BLaER1 treated with 17β-estradiol and CSF1 and Interleukin-3, amounts not matched to agents 10 nM and 100 nM (cell line): ENCODE data around the gene GAL3ST2.
"Not testable (repeated sequence)": the region's sequence is repeated elsewhere in the genome, so short reads cannot be mapped to it uniquely, and the experiment has no call there.

ENCODE experiments used
- H3K27ac ChIP-seq, 11 experiments: shearing (Covaris generic); formaldehyde crosslinking; 2 replicates each; pipeline ENCODE4 v1.8.1; 2022
- H3K27me3 ChIP-seq, 11 experiments: shearing (Covaris generic); formaldehyde crosslinking; 2 replicates each; pipeline ENCODE4 v1.8.1; 2022
- H3K36me3 ChIP-seq, 11 experiments: shearing (Covaris generic); formaldehyde crosslinking; 2 replicates each; pipeline ENCODE4 v1.8.1; 2022
- H3K4me1 ChIP-seq, 10 experiments: shearing (Covaris generic); formaldehyde crosslinking; 2 replicates each; pipeline ENCODE4 v1.8.1; 2022
- H3K4me2 ChIP-seq, 11 experiments: shearing (Covaris generic); formaldehyde crosslinking; 2 replicates each; pipeline ENCODE4 v1.8.1; 2022
- H3K4me3 ChIP-seq, 10 experiments: shearing (Covaris generic); formaldehyde crosslinking; 2 replicates each; pipeline ENCODE4 v1.8.1; 2022
- H3K9ac ChIP-seq, 11 experiments: shearing (Covaris generic); formaldehyde crosslinking; 2 replicates each; pipeline ENCODE4 v1.8.1; 2022
- H3K9me3 ChIP-seq, 11 experiments: shearing (Covaris generic); formaldehyde crosslinking; replicated peaks in 1 of 11; 2 replicates each; pipeline ENCODE4 v1.8.1; 2022
- H4K20me1 ChIP-seq, 11 experiments: shearing (Covaris generic); formaldehyde crosslinking; 2 replicates each; pipeline ENCODE4 v1.8.1; 2022
- Cebpa-rat ChIP-seq, 11 experiments: shearing (Covaris generic); IDR thresholded peaks; 2 replicates each; pipeline ENCODE4 v1.8.1; 2022

Gene GAL3ST2

DNA sequence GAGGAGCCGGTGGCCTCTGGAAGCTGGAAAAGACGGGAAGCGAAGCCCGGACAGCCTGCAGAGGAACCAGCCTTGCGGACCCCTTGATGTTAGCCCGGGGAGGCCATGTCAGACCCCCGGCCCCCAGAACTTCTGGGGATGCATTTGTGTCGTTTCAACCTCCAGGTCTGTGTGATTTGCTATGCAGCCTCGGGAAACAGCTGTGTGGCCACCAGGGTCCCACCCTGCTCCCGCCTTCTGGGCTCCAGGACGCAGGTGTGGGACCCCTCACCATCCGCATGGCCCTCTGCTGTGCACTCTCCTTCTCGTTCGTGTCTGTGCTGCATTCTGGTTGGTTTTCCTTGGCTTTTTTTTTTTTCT lies 45.6 kb downstream of the GAL3ST2 start:
- Histone ChIP-seq H3K4me3 (peak overlapping the region; percentile 48 to 72 (median 64)), H3K27me3 (no peaks in the 10 kb centered on the region), H3K27ac (peak overlapping the region; percentile 74 to 94 (median 85)), H3K36me3 (peaks cover 0 to 37% (median 6%) of the 10 kb centered on the region in 11 experiments; a peak in 11 of 22 replicates), H3K9me3 (peaks cover 16 to 30% (median 24%) of the 10 kb centered on the region in 11 experiments), H3K4me1 (peaks cover 50 to 64% (median 56%) of the 10 kb centered on the region in 10 experiments), H3K9ac (peak overlapping the region; percentile 69 to 94 (median 79)), H4K20me1 (no peaks in the 10 kb centered on the region), H3K4me2 (peak overlapping the region; percentile 83 to 100 (median 93))
- no peak for TF ChIP-seq Cebpa-rat (IDR thresholded peaks at IDR 0.05)

DNA sequence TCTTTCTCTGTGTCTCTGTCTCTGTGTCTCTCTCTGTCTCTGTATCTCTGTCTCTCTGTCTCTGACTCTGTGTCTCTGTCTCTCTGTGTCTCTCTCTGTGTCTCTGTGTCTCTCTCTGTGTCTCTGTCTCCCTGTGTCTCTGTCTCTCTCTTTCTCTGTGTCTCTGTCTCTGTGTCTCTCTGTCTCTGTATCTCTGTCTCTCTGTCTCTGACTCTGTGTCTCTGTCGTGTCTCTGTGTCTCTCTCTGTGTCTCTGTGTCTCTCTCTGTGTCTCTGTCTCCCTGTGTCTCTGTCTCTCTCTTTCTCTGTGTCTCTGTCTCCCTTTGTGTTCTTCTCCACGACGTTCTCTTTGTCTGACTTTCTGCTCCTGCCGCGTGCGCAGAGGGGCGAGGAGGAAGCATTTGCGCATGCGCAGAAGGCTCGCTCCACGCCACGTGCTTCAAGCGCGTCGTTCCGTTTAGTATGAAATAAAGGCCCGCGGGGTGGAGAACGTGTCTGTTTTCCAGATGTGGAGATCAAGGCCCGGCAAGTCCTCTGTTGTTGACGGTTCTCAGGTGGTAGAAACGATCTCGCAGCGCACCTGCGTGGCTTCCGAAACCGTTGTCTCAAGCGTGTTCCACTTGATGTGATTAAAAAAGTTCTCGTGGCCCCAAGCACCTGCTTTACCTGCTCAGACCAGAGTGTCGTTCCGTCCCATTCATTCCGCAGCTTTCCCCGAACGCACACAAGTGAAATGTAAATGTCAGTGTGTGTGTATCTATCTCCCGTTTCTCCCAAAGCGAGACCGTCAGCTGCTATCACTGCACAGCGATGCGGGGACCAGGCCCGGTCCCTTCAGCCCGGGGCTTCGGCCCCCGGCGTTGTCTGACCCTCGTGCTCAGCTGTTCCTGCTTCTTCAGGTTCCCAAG lies 47.2 kb downstream of the GAL3ST2 start:
- not testable (repeated sequence) for H4K20me1 ChIP-seq, H3K27me3 ChIP-seq
- Histone ChIP-seq H3K4me1 (peaks cover 34 to 48% (median 41%) of the 10 kb centered on the region in 10 experiments), H3K9me3 (peaks cover 26 to 39% (median 34%) of the 10 kb centered on the region in 11 experiments), H3K4me2 (peak overlapping the region in 3 of 11 experiments; percentile 66 to 97 (median 91); a peak in 7 of 22 replicates), H3K9ac (peak overlapping the region in 1 of 11 experiments; percentile 23; a peak in 1 of 22 replicates), H3K4me3 (peak overlapping the region in 2 of 10 experiments; percentile 14 to 67; a peak in 2 of 20 replicates), H3K27ac (peak overlapping the region in 1 of 11 experiments; percentile 8; a peak in 1 of 22 replicates), H3K36me3 (peaks cover 0 to 41% (median 8%) of the 10 kb centered on the region in 11 experiments; a peak in 11 of 22 replicates)

DNA sequence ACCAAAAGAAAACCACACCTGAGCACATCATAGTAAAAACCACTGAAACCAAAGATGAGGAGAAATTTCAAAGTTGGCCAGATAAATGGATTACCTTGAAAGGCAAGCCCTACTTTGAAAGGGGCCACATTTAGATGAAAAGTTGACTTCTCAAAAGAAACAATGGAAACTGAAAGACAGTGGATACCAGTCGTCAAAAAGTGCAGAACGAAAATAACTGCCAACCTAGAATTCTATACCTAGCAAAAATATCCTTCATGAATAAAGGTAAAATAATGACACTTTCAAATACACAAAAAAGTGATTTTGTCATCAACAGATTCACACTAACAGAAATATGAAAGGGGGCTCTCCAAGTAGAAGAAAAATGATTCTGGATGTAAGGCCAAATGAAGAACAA lies 50.8 kb downstream of the GAL3ST2 start:
- Histone ChIP-seq H3K9me3 (peaks cover 26 to 41% (median 35%) of the 10 kb centered on the region in 11 experiments), H3K27ac (no peak overlapping the region), H3K36me3 (peaks cover 0 to 41% (median 8%) of the 10 kb centered on the region in 11 experiments; a peak in 11 of 22 replicates), H4K20me1 (no peaks in the 10 kb centered on the region), H3K9ac (no peak overlapping the region), H3K27me3 (no peaks in the 10 kb centered on the region), H3K4me2 (no peak overlapping the region), H3K4me3 (no peak overlapping the region), H3K4me1 (peaks cover 6 to 18% (median 12%) of the 10 kb centered on the region in 10 experiments)
- no peak for TF ChIP-seq Cebpa-rat (IDR thresholded peaks at IDR 0.05)

DNA sequence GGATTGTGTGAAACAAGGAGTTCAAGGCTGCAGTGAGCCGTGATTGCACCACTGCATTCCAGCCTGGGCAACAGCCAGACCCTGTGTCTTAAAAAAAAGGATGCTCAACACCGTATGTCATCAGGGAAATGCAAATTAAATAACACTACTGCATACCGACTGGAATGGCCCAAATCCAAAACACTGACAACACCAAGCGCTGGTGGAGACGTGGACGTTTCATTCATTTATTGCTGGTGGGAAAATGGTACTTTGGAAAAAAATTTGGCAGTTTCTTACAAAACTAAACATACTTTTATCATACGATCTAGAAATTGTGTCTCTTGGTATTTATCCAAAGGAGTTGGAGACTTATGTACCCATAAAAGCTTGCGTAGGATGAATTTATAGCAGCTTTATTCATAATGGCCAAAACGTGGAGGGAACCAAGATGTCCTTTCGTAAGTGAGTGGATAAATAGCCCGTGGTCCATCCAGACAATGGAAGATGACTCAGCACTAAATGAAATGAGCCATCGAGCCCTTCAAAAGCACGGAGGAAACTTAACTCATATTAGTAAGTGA lies 56.6 kb downstream of the GAL3ST2 start:
- no peak overlapping the region for H3K9ac ChIP-seq
- H3K4me2 ChIP-seq = peak overlapping the region in 4 of 11 experiments; percentile 11 to 56 (median 35); a peak in 7 of 22 replicates
- H3K27ac ChIP-seq = no peak overlapping the region
- H3K9me3 ChIP-seq = peaks cover 8 to 18% (median 11%) of the 10 kb centered on the region in 11 experiments; a peak in 21 of 22 replicates
- TF ChIP-seq Cebpa-rat (IDR thresholded peaks at IDR 0.05) = no peak
- no peaks in the 10 kb centered on the region for H4K20me1 ChIP-seq
- peaks cover 0 to 16% (median 8%) of the 10 kb centered on the region in 10 experiments; a peak in 10 of 20 replicates for H3K4me1 ChIP-seq
- H3K4me3 ChIP-seq = no peak overlapping the region
- H3K27me3 ChIP-seq = no peaks in the 10 kb centered on the region
- no peaks in the 10 kb centered on the region for H3K36me3 ChIP-seq

DNA sequence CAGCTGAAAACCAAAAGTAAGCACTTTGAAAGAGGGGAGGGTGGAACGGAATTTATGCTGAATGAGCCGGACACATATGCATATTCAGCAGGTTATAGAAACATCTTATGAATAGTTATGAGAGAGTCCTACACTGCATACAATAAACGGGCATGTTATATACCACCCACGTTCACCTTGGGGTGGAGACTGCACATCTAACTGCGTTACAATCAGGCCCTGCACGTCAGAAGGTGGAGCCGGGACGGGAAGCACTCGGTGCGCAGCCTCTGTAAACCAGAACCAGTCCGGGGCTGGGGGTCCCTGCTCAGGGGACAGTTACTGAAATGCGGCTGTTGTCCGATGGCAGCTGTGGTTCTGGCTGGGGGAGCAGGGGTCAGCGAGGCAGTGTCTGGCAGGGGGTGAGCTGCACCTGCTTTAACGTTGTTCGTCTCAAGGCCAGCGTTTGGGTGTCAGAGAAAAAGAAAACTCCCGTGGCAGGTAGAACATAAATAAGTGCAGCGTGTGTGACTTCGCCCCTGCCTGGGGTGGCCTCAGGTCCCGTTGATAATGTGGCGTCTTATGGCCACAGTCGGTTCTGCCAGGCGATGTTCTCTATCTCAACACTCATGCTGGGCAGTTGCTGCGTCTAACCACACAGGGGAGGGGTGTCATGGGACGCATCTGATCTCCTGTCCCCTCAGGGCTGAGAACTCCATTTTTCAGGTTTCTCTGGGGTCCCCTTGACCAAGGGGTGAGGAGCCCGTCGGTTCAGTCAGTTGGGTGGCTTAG lies 57.3 kb downstream of the GAL3ST2 start:
- not testable (repeated sequence) for H3K27me3 ChIP-seq, H4K20me1 ChIP-seq, H3K36me3 ChIP-seq, H3K4me3 ChIP-seq, H3K9ac ChIP-seq, H3K27ac ChIP-seq
- Histone ChIP-seq H3K4me2 (peak overlapping the region in 4 of 11 experiments; percentile 11 to 56 (median 35); a peak in 7 of 22 replicates), H3K4me1 (peaks cover 0 to 16% (median 8%) of the 10 kb centered on the region in 10 experiments; a peak in 10 of 20 replicates), H3K9me3 (peaks cover 5 to 18% (median 10%) of the 10 kb centered on the region in 11 experiments; a peak in 20 of 22 replicates)

DNA sequence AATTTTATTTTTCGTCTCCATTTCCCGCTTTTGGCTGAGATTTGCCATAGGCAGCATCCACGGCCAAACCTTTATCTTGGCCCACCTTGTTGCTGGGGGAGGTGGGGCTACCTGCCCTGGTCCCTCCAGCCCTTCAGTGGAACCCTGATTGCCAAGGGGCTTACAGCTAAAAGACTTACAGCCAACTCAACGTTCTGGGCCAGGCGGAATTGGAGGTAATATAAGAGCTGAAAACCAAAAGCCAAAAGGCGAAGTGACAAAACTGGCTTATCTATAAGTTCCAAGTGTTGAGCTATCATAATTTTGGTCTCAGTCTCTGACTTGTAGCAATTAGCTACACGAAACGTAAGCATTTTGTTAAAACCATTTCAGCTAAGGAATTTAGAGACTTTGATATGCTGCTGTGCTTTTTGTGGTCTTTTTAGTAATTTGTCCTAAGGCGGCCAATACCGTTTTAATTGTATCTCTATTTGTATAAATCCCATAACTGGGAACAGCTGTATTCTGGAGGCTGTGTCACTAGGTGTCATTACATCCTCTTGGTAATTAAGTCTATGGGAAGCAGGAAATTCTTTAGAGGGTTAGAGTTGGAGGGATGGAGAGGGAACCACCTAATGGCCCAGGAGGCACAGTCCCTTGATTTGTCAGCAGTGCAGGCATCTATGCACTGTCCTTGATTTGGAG lies 58.0 kb downstream of the GAL3ST2 start:
- Histone ChIP-seq H3K9me3 (peaks cover 5 to 18% (median 10%) of the 10 kb centered on the region in 11 experiments; a peak in 20 of 22 replicates), H3K27ac (no peak overlapping the region), H3K4me1 (peaks cover 0 to 16% (median 8%) of the 10 kb centered on the region in 10 experiments; a peak in 10 of 20 replicates), H3K4me2 (no peak overlapping the region), H3K36me3 (no peaks in the 10 kb centered on the region), H3K4me3 (no peak overlapping the region), H3K9ac (no peak overlapping the region), H4K20me1 (no peaks in the 10 kb centered on the region), H3K27me3 (no peaks in the 10 kb centered on the region)
- TF ChIP-seq Cebpa-rat (IDR thresholded peaks at IDR 0.05) = no peak

DNA sequence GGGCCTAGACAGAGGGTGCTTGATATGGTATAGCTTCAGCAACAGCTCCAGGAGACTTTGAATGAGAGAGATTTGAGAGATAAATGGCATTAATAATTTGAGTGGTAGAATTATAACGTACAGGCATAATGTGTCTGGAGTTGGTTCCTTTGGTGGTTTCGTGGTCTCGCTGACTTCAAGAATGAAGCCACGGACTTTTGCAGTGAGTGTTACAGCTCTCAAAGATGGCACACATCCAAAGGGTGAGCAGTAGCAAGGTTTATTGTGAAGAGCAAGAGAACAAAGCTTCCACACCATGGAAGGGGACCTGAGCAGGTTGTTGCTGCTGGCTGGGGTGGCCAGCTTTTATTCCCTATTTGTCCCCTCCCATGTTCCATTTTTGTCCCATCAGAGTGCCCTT lies 59.0 kb downstream of the GAL3ST2 start:
- Histone ChIP-seq H4K20me1 (no peaks in the 10 kb centered on the region), H3K4me1 (peaks cover 7 to 24% (median 13%) of the 10 kb centered on the region in 10 experiments; a peak in 18 of 20 replicates), H3K36me3 (no peaks in the 10 kb centered on the region), H3K27ac (no peak overlapping the region), H3K9ac (no peak overlapping the region), H3K27me3 (no peaks in the 10 kb centered on the region), H3K9me3 (peaks cover 5 to 18% (median 10%) of the 10 kb centered on the region in 11 experiments; a peak in 20 of 22 replicates), H3K4me3 (no peak overlapping the region), H3K4me2 (0 out of 22 replicates have a peak overlapping the region, but pooled peaks of 1 of the 11 experiments have one; percentile 2)
- no peak for TF ChIP-seq Cebpa-rat (IDR thresholded peaks at IDR 0.05)

DNA sequence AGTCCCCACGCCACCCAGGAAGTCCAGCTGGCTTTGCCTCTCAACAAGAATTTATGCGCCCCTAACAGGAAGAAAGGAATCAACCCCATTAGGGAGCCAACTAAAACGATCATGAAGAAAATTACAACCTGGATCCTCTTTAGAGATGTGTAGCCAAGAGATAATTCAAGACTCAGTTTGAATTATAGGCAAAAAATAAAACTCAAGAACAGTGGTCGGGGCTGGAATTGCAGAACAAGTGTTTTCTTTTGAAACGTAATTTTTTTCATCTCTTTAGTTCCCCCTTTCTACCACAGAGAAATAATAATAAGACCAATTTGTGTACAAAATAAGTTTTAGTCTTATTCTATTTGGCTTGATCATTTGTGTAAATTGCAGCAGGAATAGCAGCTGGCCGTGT lies 59.7 kb downstream of the GAL3ST2 start:
- Histone ChIP-seq H3K27me3 (no peaks in the 10 kb centered on the region), H3K4me2 (no peak overlapping the region), H4K20me1 (no peaks in the 10 kb centered on the region), H3K4me3 (no peak overlapping the region), H3K36me3 (no peaks in the 10 kb centered on the region), H3K9me3 (peaks cover 5 to 14% (median 8%) of the 10 kb centered on the region in 11 experiments; a peak in 20 of 22 replicates), H3K27ac (no peak overlapping the region), H3K4me1 (peaks cover 13 to 30% (median 19%) of the 10 kb centered on the region in 10 experiments; a peak in 19 of 20 replicates), H3K9ac (no peak overlapping the region)
- no peak for TF ChIP-seq Cebpa-rat (IDR thresholded peaks at IDR 0.05)
